ENCODE results near the gene ZNF469.

ZNF469 gene

DNA sequence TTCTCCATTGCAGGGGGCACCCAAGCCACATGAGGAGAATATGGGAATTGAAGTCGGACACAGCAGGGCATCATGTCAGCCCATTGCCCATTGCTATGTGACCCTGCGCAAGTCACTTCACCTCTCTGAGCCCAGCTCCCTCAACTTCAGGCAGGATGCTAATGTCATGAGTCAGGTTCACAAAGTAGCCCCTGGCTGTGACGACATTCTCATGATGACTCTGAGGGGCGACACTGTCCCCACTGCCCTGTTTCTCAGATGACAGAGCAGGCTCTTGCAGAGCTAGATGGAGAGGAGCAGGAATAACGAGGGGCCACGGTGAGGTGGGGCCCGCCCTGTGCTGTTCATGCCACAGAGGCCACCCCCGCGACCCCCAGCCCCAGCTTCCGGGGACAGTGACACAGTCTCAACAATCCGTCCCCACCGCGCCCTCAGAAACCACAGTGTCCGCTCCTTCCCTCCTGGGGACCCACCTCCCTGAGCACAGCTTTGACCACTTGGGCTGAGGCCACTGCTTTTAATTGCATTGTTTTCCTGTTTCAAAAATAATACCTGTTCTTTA, 13.2 kb upstream of the ZNF469 start:
- DNase-seq (ENCODE audit: low read depth, low spot score), result no peak
- Histone ChIP-seq H3K9me3 (ENCODE audit: low read depth, low read length) (no peaks in the 10 kb centered on the region), H3K27ac (no peak overlapping the region), H3K36me3 (ENCODE audit: insufficient read depth, low read length) (no peaks in the 10 kb centered on the region), H3K4me3 (no peak overlapping the region), H3K9ac (ENCODE audit: insufficient read length) (no peak overlapping the region)
- TF ChIP-seq EZH2 (IDR thresholded peaks at IDR 0.05), result no peak
- TF ChIP-seq POLR2AphosphoS5 (IDR thresholded peaks at IDR 0.05; ENCODE audit: borderline replicate concordance, low read depth, low read length), result no peak
- no peak for TF ChIP-seq FOXP2 (optimal IDR thresholded peaks at IDR 0.05; ENCODE audit: control extremely low read depth, extremely low read length, insufficient read depth)

DNA sequence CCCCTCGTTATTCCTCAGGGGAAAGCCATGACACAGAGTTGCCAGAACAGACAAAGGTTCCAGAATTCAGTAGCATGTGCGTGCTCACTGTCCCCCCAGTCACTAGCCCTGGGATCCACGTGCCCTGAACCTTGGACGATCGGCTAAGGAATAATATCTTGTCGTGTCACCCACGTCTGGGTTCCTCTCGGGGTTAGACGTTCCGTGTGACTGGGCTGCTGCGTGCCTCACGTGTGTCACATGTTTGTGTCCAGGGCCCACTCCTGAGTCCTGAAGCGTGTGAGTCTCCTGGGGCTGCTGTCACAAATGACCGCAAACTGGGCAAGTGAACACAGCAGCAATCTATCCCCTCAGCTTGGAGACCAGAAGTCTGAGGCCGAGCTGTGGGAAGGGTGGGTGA, 12.4 kb upstream of the ZNF469 start:
- no peak overlapping the region for H3K4me3 ChIP-seq
- no peak overlapping the region for H3K27ac ChIP-seq
- no peaks in the 10 kb centered on the region for H3K9me3 ChIP-seq (ENCODE audit: low read depth, low read length)
- no peak for DNase-seq (ENCODE audit: low read depth, low spot score)
- H3K9ac ChIP-seq (ENCODE audit: insufficient read length), result no peak overlapping the region
- no peaks in the 10 kb centered on the region for H3K36me3 ChIP-seq (ENCODE audit: insufficient read depth, low read length)
- TF ChIP-seq FOXP2 (optimal IDR thresholded peaks at IDR 0.05; ENCODE audit: control extremely low read depth, extremely low read length, insufficient read depth), result no peak
- TF ChIP-seq POLR2AphosphoS5 (IDR thresholded peaks at IDR 0.05; ENCODE audit: borderline replicate concordance, low read depth, low read length), result no peak
- TF ChIP-seq EZH2 (IDR thresholded peaks at IDR 0.05), result no peak

DNA sequence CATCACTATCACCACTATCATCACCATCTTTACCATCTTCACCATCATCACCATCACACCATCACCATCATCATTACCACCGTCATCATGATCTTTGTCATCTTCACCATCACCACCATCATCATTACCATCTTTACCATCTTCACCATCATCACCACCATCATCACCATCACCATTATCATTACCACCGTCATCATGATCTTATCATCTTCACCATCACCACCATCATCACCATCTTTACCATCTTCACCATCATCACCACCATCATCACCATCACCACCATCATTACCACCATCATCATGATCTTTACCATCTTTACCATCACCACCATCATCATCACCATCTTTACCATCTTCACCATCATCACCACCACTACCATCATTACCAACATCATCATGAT, 10.2 kb upstream of the ZNF469 start:
- TF ChIP-seq FOXP2 (optimal IDR thresholded peaks at IDR 0.05; ENCODE audit: control extremely low read depth, extremely low read length, insufficient read depth) (no peak), EZH2 (IDR thresholded peaks at IDR 0.05) (no peak), POLR2AphosphoS5 (IDR thresholded peaks at IDR 0.05; ENCODE audit: borderline replicate concordance, low read depth, low read length) (no peak)
- no peak overlapping the region for H3K4me3 ChIP-seq
- no peak for DNase-seq (ENCODE audit: low read depth, low spot score)
- no peaks in the 10 kb centered on the region for H3K36me3 ChIP-seq (ENCODE audit: insufficient read depth, low read length)
- no peak overlapping the region for H3K27ac ChIP-seq
- no peaks in the 10 kb centered on the region for H3K9me3 ChIP-seq (ENCODE audit: low read depth, low read length)
- no peak overlapping the region for H3K9ac ChIP-seq (ENCODE audit: insufficient read length)

DNA sequence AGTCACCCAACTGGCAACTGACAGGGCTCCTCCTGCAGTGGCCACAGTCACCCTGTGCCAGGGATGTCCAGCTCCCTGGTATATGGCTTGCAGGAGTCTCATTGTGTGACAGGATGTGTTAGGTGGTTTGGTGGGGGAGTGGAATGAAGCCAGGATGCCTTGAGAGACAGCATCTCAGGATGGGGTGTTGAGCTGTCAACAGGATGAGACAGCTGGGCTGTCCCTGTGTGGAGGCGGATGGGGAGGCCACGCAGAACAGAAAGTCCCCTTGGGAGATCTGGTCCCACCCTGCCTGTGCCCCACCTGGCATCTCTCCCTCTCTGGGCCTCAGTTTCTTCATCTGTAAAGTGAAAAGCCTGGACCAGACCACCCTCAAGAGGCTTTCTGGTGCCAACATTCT, 9.5 kb upstream of the ZNF469 start:
- Histone ChIP-seq H3K27ac (no peak overlapping the region), H3K9me3 (ENCODE audit: low read depth, low read length) (no peaks in the 10 kb centered on the region), H3K4me3 (no peak overlapping the region), H3K9ac (ENCODE audit: insufficient read length) (no peak overlapping the region), H3K36me3 (ENCODE audit: insufficient read depth, low read length) (no peaks in the 10 kb centered on the region)
- TF ChIP-seq POLR2AphosphoS5 (IDR thresholded peaks at IDR 0.05; ENCODE audit: borderline replicate concordance, low read depth, low read length) (no peak), EZH2 (IDR thresholded peaks at IDR 0.05) (no peak), FOXP2 (optimal IDR thresholded peaks at IDR 0.05; ENCODE audit: control extremely low read depth, extremely low read length, insufficient read depth) (no peak)
- no peak for DNase-seq (ENCODE audit: low read depth, low spot score)

DNA sequence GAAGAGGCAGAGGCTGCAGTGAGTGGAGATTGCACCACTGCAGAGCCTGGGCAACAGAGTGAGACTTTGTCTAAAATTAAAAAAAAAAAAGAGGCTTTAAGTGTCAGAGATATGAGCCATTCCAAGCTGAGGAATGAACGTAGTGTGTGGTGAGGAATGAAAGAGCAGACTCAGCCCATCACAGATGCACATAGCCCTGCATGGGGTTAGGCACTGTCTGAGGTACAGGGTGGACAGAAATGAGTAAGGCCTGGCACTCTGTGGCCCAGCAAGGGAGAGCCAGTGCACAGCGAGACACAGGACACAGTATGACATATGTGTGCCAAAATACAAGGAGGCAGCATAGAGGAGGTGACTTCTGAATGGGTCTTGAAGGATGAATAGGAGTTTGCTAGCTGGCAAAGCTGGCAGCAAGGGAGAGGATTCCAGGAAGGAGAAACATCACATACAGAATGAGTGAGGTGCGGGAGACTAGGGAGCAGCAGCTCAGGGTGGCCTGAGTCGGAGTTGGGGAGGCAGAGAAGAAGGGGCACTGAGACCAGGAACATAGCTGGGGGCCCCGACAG, 8.7 kb upstream of the ZNF469 start:
- H3K9me3 ChIP-seq (ENCODE audit: low read depth, low read length), result no peaks in the 10 kb centered on the region
- no peak for DNase-seq (ENCODE audit: low read depth, low spot score)
- H3K4me3 ChIP-seq, result no peak overlapping the region
- H3K27ac ChIP-seq, result no peak overlapping the region
- H3K9ac ChIP-seq (ENCODE audit: insufficient read length), result no peak overlapping the region
- H3K36me3 ChIP-seq (ENCODE audit: insufficient read depth, low read length), result no peaks in the 10 kb centered on the region
- TF ChIP-seq EZH2 (IDR thresholded peaks at IDR 0.05) (no peak), FOXP2 (optimal IDR thresholded peaks at IDR 0.05; ENCODE audit: control extremely low read depth, extremely low read length, insufficient read depth) (no peak), POLR2AphosphoS5 (IDR thresholded peaks at IDR 0.05; ENCODE audit: borderline replicate concordance, low read depth, low read length) (no peak)

DNA sequence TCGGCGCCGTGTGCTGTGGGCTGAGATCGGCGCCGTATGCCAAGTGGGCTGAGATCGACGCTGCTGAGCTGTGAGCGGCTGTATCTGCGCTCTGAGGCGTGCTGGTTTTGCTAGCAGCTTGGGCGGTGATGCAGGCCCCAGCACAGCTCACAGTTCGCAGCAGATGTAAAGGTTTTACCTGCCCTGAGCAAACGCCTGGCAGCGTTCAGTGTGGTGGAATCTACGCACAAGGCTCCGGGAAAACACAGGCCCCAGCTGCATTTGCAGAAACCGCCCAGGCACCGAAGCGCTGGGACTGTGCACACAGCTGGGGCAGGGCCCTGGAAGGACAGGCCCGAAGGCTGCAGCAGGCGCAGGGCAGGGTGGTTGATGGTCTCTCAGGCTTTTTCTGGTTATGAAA, 8.0 kb upstream of the ZNF469 start:
- no peak for TF ChIP-seq FOXP2 (optimal IDR thresholded peaks at IDR 0.05; ENCODE audit: control extremely low read depth, extremely low read length, insufficient read depth)
- no peak for TF ChIP-seq POLR2AphosphoS5 (IDR thresholded peaks at IDR 0.05; ENCODE audit: borderline replicate concordance, low read depth, low read length)
- Histone ChIP-seq H3K9me3 (ENCODE audit: low read depth, low read length) (no peaks in the 10 kb centered on the region), H3K36me3 (ENCODE audit: insufficient read depth, low read length) (no peaks in the 10 kb centered on the region), H3K4me3 (no peak overlapping the region), H3K27ac (no peak overlapping the region), H3K9ac (ENCODE audit: insufficient read length) (no peak overlapping the region)
- DNase-seq (ENCODE audit: low read depth, low spot score), result no peak

DNA sequence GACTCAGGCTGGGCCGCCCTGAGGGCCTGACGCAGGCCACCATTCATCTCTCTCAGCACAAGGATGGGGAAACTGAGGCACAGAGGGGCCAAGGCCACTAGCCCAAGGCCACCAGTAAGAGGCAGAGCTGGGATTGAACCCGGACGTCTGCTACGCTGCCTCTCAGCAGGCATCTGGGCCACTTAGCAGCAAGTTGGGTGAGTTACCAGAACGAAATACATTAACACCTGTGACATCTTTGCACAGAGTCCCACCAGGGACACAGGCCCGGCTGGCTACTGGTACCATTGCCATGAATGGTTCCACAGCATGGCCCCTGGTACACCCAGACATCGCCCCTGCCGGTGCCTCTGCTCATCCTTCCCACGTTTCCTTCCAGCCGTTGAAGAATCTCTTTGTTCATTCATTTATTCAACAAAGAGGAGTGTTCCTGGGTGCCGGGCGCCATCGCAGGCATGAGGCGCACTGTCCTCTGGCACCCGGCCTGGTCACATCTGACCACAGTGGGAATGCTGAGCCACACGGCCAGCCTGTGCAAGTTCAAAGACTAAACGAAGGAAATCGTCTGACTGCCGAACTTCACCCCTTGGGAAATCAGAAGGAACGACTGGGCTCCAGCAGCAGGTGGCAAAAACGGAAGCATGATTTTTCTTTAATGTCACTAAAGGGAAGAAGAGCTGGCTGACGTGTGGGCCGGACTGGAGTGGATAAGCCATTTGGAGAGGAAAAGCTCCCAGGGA, 7.4 kb upstream of the ZNF469 start:
- H3K27ac ChIP-seq, result no peak overlapping the region
- H3K9me3 ChIP-seq (ENCODE audit: low read depth, low read length), result no peaks in the 10 kb centered on the region
- no peak for DNase-seq (ENCODE audit: low read depth, low spot score)
- H3K4me3 ChIP-seq, result no peak overlapping the region
- H3K9ac ChIP-seq (ENCODE audit: insufficient read length), result no peak overlapping the region
- no peak for TF ChIP-seq FOXP2 (optimal IDR thresholded peaks at IDR 0.05; ENCODE audit: control extremely low read depth, extremely low read length, insufficient read depth)
- TF ChIP-seq POLR2AphosphoS5 (IDR thresholded peaks at IDR 0.05; ENCODE audit: borderline replicate concordance, low read depth, low read length), result no peak
- no peak for TF ChIP-seq EZH2 (IDR thresholded peaks at IDR 0.05)
- no peaks in the 10 kb centered on the region for H3K36me3 ChIP-seq (ENCODE audit: insufficient read depth, low read length)

DNA sequence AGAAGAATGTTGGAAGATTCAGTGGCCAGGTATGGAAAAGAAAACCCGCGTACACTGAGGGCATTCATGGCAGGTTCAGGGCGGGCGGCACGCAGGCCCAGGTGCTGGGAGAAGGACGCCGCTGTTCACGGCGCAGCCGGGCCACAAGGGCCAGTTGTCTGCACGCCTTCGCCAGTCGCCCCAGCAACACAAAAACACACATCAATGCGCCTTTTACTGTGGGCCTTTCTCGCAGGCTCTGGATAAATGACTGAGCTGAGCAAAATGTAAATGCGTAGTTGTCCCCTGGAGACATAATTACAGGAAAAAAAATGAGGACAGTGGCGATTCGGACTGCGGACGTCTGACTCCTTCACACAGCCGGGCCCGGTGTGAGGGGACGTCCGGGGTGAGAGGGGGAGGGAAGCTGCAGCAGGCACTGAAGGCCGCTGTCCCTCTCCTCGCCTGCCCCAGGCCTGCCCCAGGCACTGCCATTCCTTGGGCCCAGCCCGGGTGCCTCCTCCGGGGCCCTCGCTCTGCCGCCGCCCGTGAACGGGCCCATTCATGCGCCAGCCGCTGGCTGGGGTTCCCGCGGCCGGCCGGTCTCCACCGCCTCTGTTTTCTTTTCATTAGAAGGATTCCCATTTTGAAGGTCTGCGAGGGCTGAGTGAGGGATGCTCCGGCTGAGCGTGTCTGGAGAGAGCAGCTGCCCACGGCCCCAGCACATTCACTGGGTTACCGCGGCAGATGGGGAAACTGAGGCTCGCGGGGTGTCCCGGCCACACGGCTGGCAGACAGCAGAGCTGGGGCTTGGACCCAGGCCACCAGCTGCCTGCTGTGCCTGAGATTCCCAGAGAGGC, 6.5 kb upstream of the ZNF469 start:
- H3K9ac ChIP-seq (ENCODE audit: insufficient read length), result no peak overlapping the region

More for the DNA sequence above, 6.5 kb upstream of the ZNF469 start:
- Histone ChIP-seq H3K4me3 (no peak overlapping the region), H3K27ac (no peak overlapping the region), H3K36me3 (ENCODE audit: insufficient read depth, low read length) (no peaks in the 10 kb centered on the region), H3K9me3 (ENCODE audit: low read depth, low read length) (no peaks in the 10 kb centered on the region)
- TF ChIP-seq POLR2AphosphoS5 (IDR thresholded peaks at IDR 0.05; ENCODE audit: borderline replicate concordance, low read depth, low read length) (no peak), FOXP2 (optimal IDR thresholded peaks at IDR 0.05; ENCODE audit: control extremely low read depth, extremely low read length, insufficient read depth) (no peak), EZH2 (IDR thresholded peaks at IDR 0.05) (no peak)
- no peak for DNase-seq (ENCODE audit: low read depth, low spot score)

Data from SK-N-MC (cell line).